Dendritic cell treated with granulocyte-macrophage colony-stimulating factor and Interleukin-4, amounts not matched to agents 40 ng/mL and 50 ng/mL, for 4 days (primary cell): ENCODE results near the gene CCDC24.
A peak's percentile ranks its signal among the peaks of the same experiment; 100 is the strongest.

Experiments used
- H3K27ac Mint-ChIP-seq: one replicate; pipeline ENCODE4 v1.8.0; 2022; ENCODE audit warnings: mild to moderate bottlenecking, mixed read lengths
- H3K27me3 Mint-ChIP-seq: one replicate; pipeline ENCODE4 v1.8.0; 2022; ENCODE audit warnings: mild to moderate bottlenecking, mixed read lengths
- H3K36me3 Mint-ChIP-seq: one replicate; pipeline ENCODE4 v1.8.0; 2022; ENCODE audit warnings: low read depth, mixed read lengths
- H3K4me1 Mint-ChIP-seq: one replicate; pipeline ENCODE4 v1.8.0; 2022; ENCODE audit warnings: low read depth, mixed read lengths
- H3K4me3 Mint-ChIP-seq: one replicate; pipeline ENCODE4 v1.8.0; 2022; ENCODE audit warnings: mild to moderate bottlenecking, moderate library complexity, mixed read lengths
- H3K9me3 Mint-ChIP-seq: one replicate; pipeline ENCODE4 v1.8.0; 2022; ENCODE audit warnings: mixed read lengths
- intact Hi-C: fragments of 100-400 bp; cut with micrococcal nuclease; formaldehyde crosslinking; loops from one replicate; pipeline ENCODE4 v1.15.0; 2022

Gene CCDC24

GRCh38 chr1:43992232-43992995 lies 1.0 kb downstream of the CCDC24 start:
- H3K27me3 Mint-ChIP-seq: peaks cover 9% of the 10 kb centered on the region
- H3K4me3 Mint-ChIP-seq: peak overlapping the region; percentile 92
- H3K4me1 Mint-ChIP-seq: peaks cover 29% of the 10 kb centered on the region
- peaks cover 8% of the 10 kb centered on the region for H3K36me3 Mint-ChIP-seq
- intact Hi-C loops: no loop called here
- H3K27ac Mint-ChIP-seq: peak overlapping the region; percentile 83
- no peaks in the 10 kb centered on the region for H3K9me3 Mint-ChIP-seq

DNA sequence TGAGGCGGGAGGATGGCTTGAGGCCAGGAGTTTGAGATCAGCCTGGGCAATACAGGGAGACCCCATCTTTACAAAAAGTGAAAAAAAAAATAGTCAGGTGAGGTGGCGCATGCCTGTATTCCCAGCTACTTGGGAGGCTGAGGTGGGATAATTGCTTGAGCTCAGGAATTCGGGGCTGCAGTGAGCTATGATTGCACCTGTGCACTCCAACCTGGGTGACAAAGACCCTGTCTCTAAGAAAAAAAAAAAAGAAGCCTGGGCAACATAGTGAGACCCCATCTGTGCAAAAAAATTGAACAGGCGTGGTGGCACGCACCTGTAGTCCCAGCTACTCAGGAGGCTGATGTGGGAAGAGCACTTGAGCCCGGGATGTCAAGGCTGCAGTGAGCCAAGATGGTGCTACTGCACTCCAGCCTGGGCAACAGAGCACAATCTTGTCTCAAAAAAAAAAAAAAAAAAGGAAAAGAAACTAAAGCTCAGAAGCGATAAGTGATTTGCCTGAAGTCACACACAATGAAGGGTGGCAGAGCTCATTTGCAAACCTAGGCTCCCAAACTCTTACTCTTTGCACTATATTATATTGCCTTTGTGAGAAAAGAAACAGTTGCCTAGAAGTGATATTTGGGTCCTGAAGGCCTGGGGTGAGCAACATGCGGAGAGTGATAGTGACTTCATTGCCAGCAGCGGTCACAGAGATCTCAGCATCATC lies 2.0 kb downstream of the CCDC24 start:
- no peak overlapping the region for H3K27ac Mint-ChIP-seq
- no peak overlapping the region for H3K4me3 Mint-ChIP-seq
- intact Hi-C loops: no loop called here

DNA sequence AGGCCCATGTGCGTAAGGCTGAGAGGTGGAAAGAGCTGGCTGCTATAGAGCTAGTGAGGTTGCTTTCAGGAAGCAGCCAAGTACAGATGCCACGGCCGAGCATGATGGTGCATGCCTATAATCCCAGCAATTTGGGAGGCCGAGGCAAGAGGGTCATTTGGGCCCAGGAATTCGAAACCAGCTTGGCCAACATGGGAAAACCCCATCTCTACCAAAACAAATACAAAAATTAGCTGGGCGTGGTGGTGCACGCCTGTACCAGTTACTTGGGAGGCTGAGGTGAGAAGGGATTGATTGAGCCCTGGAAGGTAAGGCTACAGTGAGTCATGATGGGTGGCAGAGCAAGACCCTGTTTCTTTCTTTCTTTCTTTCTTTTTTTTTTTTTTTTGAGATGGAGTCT lies 2.7 kb downstream of the CCDC24 start:
- Mint-ChIP-seq H3K4me1 (peaks cover 24% of the 10 kb centered on the region), H3K9me3 (no peaks in the 10 kb centered on the region), H3K27ac (no peak overlapping the region), H3K36me3 (peaks cover 8% of the 10 kb centered on the region), H3K4me3 (no peak overlapping the region), H3K27me3 (peaks cover 10% of the 10 kb centered on the region)
- intact Hi-C loops: no loop called here

More for the DNA sequence above, 2.0 kb downstream of the CCDC24 start:
- H3K4me1 Mint-ChIP-seq: peaks cover 24% of the 10 kb centered on the region
- H3K9me3 Mint-ChIP-seq: no peaks in the 10 kb centered on the region
- H3K27me3 Mint-ChIP-seq: peaks cover 10% of the 10 kb centered on the region
- peaks cover 8% of the 10 kb centered on the region for H3K36me3 Mint-ChIP-seq

DNA sequence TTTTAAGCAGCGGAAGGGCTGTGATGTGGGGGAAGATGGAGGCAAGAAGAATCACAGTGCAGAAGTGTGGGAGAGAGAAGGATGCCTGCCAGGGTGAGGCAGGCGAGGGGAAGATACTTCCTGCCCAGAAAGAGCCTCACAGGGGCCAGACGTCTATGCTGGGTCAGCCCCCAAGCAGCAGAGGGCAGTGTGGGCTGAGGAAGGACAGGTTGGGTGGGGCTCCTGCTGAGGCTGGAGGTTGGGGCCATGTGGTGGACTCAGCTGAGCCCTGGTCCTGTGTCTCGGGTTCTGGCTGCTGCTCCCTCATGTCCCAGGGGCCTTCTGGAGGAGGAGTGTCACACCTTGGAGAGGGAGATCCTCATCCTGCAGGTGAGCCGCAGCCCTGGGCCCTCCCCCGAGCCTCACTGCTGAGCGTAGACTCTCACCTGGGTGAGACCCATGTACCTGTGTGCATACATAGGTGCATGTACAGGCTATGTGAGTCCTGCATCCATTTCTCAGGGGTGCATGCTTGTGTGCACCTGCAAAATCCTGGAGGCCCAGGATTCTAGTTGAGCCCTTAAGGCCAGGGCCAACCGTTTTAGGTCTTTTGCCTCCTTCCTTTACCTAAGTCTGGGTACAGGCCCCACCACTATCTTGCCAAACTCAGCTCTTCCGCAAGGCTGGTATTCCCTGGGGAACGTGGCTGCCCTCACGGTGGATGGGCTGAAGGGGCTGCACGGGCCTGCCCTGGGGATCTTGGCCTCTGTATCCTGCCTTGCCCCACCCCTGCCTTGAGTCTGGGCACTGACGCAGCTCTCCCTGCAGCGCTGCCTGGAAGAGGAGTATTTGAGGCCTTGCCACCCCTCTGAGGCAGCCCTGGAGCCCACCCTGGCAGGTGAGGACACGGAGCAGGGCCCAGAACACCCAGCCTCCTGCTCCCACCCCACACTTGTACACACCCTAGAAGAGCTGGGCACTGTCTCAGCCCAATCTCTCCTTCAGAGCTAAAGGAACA lies 3.7 kb downstream of the CCDC24 start:
- H3K27me3 Mint-ChIP-seq: peaks cover 10% of the 10 kb centered on the region
- no peak overlapping the region for H3K27ac Mint-ChIP-seq
- intact Hi-C loops: no loop called here
- H3K4me1 Mint-ChIP-seq: peaks cover 24% of the 10 kb centered on the region
- peaks cover 8% of the 10 kb centered on the region for H3K36me3 Mint-ChIP-seq
- H3K9me3 Mint-ChIP-seq: no peaks in the 10 kb centered on the region
- no peak overlapping the region for H3K4me3 Mint-ChIP-seq

GRCh38 chr1:43995984-43996732 lies 4.8 kb downstream of the CCDC24 start:
- intact Hi-C loops: no loop called here
- H3K4me3 Mint-ChIP-seq: no peak overlapping the region
- no peaks in the 10 kb centered on the region for H3K9me3 Mint-ChIP-seq
- H3K4me1 Mint-ChIP-seq: peaks cover 17% of the 10 kb centered on the region
- H3K27me3 Mint-ChIP-seq: peaks cover 10% of the 10 kb centered on the region
- H3K27ac Mint-ChIP-seq: no peak overlapping the region
- peaks cover 8% of the 10 kb centered on the region for H3K36me3 Mint-ChIP-seq

- Mint-ChIP-seq H3K27ac (no peak overlapping the region), H3K36me3 (peaks cover 3% of the 10 kb centered on the region), H3K4me1 (peaks cover 13% of the 10 kb centered on the region), H3K4me3 (no peak overlapping the region), H3K27me3 (peaks cover 10% of the 10 kb centered on the region), H3K9me3 (no peaks in the 10 kb centered on the region)
- intact Hi-C loops: no loop called here
These were observed 5.3 kb downstream of the CCDC24 start for GRCh38 chr1:43996733-43997115.

DNA sequence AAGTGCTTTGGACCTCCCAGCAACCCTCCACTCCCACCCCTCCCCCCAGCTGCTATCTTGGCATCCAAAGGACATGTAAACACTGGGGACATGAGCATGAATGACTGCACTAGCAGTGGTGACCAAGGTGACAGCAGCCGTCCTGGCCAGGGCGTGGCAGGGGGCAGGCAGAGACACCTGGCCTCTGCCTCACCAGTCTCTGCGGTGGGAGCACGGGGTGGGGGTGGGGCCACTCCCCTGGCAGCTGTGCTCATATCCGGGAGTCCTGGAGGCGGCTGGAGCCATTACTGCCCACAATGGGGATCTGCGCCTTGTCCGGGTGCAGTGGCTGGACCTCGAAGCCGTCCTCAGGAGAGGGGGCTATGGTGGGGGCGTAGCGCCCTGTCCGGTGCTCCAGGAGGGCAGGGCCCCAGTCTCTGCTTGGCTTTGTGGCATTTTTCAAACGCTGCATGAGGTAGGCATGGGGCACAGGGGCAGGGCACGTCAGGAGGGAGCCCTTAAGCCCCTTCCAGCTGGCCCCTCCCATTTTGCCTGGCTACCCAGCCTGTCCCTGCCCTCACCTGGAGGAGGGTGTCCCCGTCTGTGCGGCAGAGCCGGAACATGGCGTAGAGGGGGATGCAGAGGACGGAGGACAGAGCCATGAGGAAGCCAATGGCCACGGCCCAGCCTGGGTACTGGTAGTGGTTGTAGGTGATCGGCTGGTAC lies 6.0 kb downstream of the CCDC24 start:
- Mint-ChIP-seq H3K27me3 (peaks cover 5% of the 10 kb centered on the region), H3K36me3 (no peaks in the 10 kb centered on the region)
- intact Hi-C loops: no loop called here

DNA sequence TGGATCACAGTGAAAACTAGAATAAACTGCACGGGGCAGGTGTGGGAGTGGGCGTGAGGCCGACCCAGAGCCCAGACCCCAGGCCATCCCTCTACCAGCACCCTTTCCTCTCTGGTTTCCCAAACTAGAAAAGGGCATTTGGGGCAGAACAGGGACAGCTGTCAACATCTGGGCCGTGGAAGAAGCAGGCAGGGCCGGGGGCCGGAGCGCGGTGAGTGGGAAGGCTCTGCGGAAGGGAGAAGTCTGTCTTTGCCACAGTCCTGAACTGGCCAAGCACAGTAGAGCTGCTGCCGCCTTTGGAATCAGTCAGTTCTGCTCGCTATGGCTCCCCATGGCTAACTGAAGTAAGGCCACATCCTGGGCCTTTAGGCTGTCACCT lies 6.6 kb downstream of the CCDC24 start:
- H3K27me3 Mint-ChIP-seq: peaks cover 1% of the 10 kb centered on the region
- no peaks in the 10 kb centered on the region for H3K36me3 Mint-ChIP-seq
- no peaks in the 10 kb centered on the region for H3K9me3 Mint-ChIP-seq
- H3K27ac Mint-ChIP-seq: no peak overlapping the region
- intact Hi-C loops: no loop called here
- peaks cover under 1% of the 10 kb centered on the region for H3K4me1 Mint-ChIP-seq
- no peak overlapping the region for H3K4me3 Mint-ChIP-seq

More for the DNA sequence above, 6.0 kb downstream of the CCDC24 start:
- H3K4me3 Mint-ChIP-seq: no peak overlapping the region
- no peak overlapping the region for H3K27ac Mint-ChIP-seq
- H3K9me3 Mint-ChIP-seq: no peaks in the 10 kb centered on the region
- H3K4me1 Mint-ChIP-seq: peaks cover 6% of the 10 kb centered on the region

DNA sequence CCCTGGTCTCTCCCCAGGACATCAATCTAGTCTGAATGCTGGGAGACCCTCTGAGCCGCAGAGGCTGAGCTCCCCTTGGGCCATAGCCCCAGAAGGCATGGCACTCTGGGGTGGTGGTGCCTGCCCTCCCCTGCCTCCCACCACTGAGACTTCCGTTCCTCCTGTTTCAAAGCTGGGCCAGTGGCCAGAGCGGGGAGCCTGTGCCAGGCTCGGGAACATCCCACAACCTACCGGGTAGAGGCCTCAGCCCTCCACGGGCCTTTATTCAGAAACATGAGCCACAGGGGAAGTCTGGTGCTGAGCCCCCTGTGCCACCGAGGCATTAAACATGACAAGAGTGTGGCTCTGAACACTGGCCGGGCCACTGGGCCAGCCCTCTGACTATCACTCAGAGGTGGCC lies 8.1 kb downstream of the CCDC24 start:
- Mint-ChIP-seq H3K4me3 (no peak overlapping the region), H3K4me1 (no peaks in the 10 kb centered on the region), H3K27me3 (peaks cover 1% of the 10 kb centered on the region), H3K9me3 (no peaks in the 10 kb centered on the region), H3K27ac (no peak overlapping the region), H3K36me3 (no peaks in the 10 kb centered on the region)
- intact Hi-C loops: no loop called here

DNA sequence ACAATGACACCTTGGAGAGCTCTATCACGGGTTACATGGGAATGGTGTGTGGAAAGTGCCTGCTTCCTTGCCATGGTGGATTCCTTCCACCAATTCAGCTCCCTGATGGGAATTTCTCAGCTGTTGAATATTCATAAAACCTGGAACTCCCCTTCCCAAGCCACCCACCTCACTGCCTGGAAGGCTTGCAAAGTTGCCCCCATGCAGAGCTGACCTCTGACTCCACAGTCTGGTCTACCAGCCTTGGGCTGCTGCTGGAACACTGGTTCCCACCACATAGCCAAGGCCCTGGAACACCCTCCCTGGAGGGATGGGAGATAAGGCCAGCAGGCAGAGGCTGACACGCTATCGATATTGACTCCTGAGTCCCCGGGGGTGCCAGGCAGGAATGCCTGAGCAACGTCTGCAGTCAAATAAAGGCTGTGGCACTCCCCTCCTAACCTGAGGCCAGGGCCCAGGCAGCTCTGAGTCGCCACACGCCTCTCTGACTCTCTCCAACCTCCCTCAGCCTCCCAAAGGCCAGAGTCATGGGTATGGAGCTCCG lies 8.8 kb downstream of the CCDC24 start:
- H3K27me3 Mint-ChIP-seq: peaks cover 1% of the 10 kb centered on the region
- H3K9me3 Mint-ChIP-seq: no peaks in the 10 kb centered on the region
- intact Hi-C loops: no loop called here
- no peaks in the 10 kb centered on the region for H3K4me1 Mint-ChIP-seq
- H3K4me3 Mint-ChIP-seq: no peak overlapping the region
- H3K36me3 Mint-ChIP-seq: no peaks in the 10 kb centered on the region
- no peak overlapping the region for H3K27ac Mint-ChIP-seq

- H3K4me1 Mint-ChIP-seq: no peaks in the 10 kb centered on the region
- H3K36me3 Mint-ChIP-seq: no peaks in the 10 kb centered on the region
- H3K27ac Mint-ChIP-seq: no peak overlapping the region
- no peaks in the 10 kb centered on the region for H3K9me3 Mint-ChIP-seq
- intact Hi-C loops: no loop called here
- no peak overlapping the region for H3K4me3 Mint-ChIP-seq
- peaks cover 3% of the 10 kb centered on the region for H3K27me3 Mint-ChIP-seq
These were observed 10.8 kb downstream of the CCDC24 start for GRCh38 chr1:44002165-44002564.

- H3K4me3 Mint-ChIP-seq: no peak overlapping the region
- H3K9me3 Mint-ChIP-seq: no peaks in the 10 kb centered on the region
- no peak overlapping the region for H3K27ac Mint-ChIP-seq
- H3K27me3 Mint-ChIP-seq: peaks cover 2% of the 10 kb centered on the region
- H3K4me1 Mint-ChIP-seq: no peaks in the 10 kb centered on the region
- intact Hi-C loops: no loop called here
- no peaks in the 10 kb centered on the region for H3K36me3 Mint-ChIP-seq
These were observed 11.3 kb downstream of the CCDC24 start for GRCh38 chr1:44002606-44003157.
